A549 (cell line): ENCODE measurements around the gene IPMK.

Experiments
- CTCF ChIP-seq: fragments of >200 bp; sonication (Bioruptor Twin); formaldehyde crosslinking; IDR thresholded peaks from 3 replicates; pipeline ENCODE4 v1.5.1; 2016
- ELK1 ChIP-seq: fragments of 150-350 bp; IDR thresholded peaks from 2 replicates; pipeline ENCODE4 v1.6.1; 2014; ENCODE audit warnings: low read depth, mild to moderate bottlenecking, low read length
- ESRRA ChIP-seq: fragments of 150-350 bp; IDR thresholded peaks from 2 replicates; pipeline ENCODE4 v1.6.1; 2014; ENCODE audit warnings: mild to moderate bottlenecking, low read length, borderline replicate concordance
- HDAC2 ChIP-seq: fragments of 200-600 bp; sonication (generic); IDR thresholded peaks from 2 replicates; pipeline ENCODE4 v1.6.1; 2016
- PHF8 ChIP-seq: fragments of 200-600 bp; sonication (generic); IDR thresholded peaks from 2 replicates; pipeline ENCODE4 v1.6.1; 2016; ENCODE audit warnings: low read depth, mild to moderate bottlenecking, antibody characterized with exemption, moderate library complexity, borderline replicate concordance
- POLR2A ChIP-seq: IDR thresholded peaks from 2 replicates; pipeline ENCODE4 v1.6.1; 2012; ENCODE audit warnings: mild to moderate bottlenecking, low read length
- RAD21 ChIP-seq, 2 experiments: fragments of >200 bp in 1 of 2; sonication (Bioruptor Twin) in 1 of 2; formaldehyde crosslinking in 1 of 2; IDR thresholded peaks in 1 of 2; conservative IDR thresholded peaks in 1 of 2; 2 replicates in 1 of 2; 3 replicates in 1 of 2; pipeline ENCODE4 v1.6.1; 2012 to 2018; ENCODE audit warnings: inconsistent platforms in 1 of 2
- RFX5 ChIP-seq: fragments of 450-650 bp; IDR thresholded peaks from 2 replicates; pipeline ENCODE4 v1.7.1; 2014; ENCODE audit warnings: antibody characterized with exemption, mild to moderate bottlenecking, moderate library complexity
- RNF2 ChIP-seq: fragments of 200-600 bp; sonication (generic); IDR thresholded peaks from 2 replicates; pipeline ENCODE4 v1.6.1; 2016; ENCODE audit warnings: low read depth, mild to moderate bottlenecking, antibody characterized with exemption, moderate library complexity, borderline replicate concordance
- SMC3 ChIP-seq: fragments of >200 bp; sonication (Bioruptor Twin); formaldehyde crosslinking; IDR thresholded peaks from 3 replicates; pipeline ENCODE4 v1.6.1; 2018; ENCODE audit warnings: inconsistent platforms
- SREBF2 ChIP-seq: fragments of 450-650 bp; IDR thresholded peaks from 2 replicates; pipeline ENCODE4 v1.6.1; 2014; ENCODE audit warnings: mild to moderate bottlenecking, moderate library complexity
- ZFP36 ChIP-seq: fragments of 450-650 bp; IDR thresholded peaks from 2 replicates; pipeline ENCODE4 v1.6.1; 2014; ENCODE audit warnings: borderline replicate concordance; ENCODE audit not compliant: partially characterized antibody

- TF ChIP-seq PHF8 (no peak), ESRRA (no peak), RFX5 (no peak), POLR2A (no peak), ZFP36 (no peak), CTCF (no peak), ELK1 (no peak), RAD21 (conservative IDR thresholded peaks at IDR 0.05 in 1 of 2, IDR thresholded peaks at IDR 0.05 in 1 of 2) (no peak), SMC3 (no peak), SREBF2 (no peak), HDAC2 (no peak), RNF2 (no peak)
Observed at GRCh38 chr10:58212622-58213021, 55.1 kb downstream of the IPMK start.
